IMR-90 (cell line): ENCODE measurements around the gene DIABLO. TPM values are rescaled to one million over a fixed set of nuclear protein-coding genes. Genes with fewer than 3 reads are reported as not detected.

ENCODE experiments used
- ATAC-seq: fragments of 200-7000 bp; cut with Tn5 transposase; 2 replicates; pipeline ENCODE4 v1.9.1; 2020; ENCODE audit warnings: low read depth, mild to moderate bottlenecking, moderate library complexity
- BruUV-seq: library from RNA; stranded (reverse); fragments of 400-500 nt; replicated peaks from 2 replicates; lab custom pipeline; 2021; lab: Mats Ljungman, UMichigan
- CTCF ChIA-PET: fragments of 300-600 bp; formaldehyde crosslinking; extraction: SDS; loops from one replicate; lab custom pipeline; 2021; ENCODE audit warnings: antibody characterized with exemption; lab: Yijun Ruan, JAX
- POLR2A ChIA-PET: fragments of 300-600 bp; sonication (Branson Sonifier 250); formaldehyde crosslinking; loops from one replicate; lab custom pipeline; 2022; ENCODE audit warnings: antibody characterized with exemption; ENCODE audit not compliant: unreplicated experiment; lab: Charles Lee
- DNase-seq: peaks from one replicate; pipeline ENCODE4 v3.0.0; 2013
- H2AFZ ChIP-seq: replicated peaks from 2 replicates; pipeline ENCODE3; 2013; ENCODE audit warnings: low read length, mild to moderate bottlenecking; ENCODE audit not compliant: poor library complexity
- H2AK5ac ChIP-seq: 2 replicates; pipeline ENCODE4 v1.6.1; 2013; ENCODE audit warnings: low read depth, low read length, inconsistent platforms
- H2AK9ac ChIP-seq: replicated peaks from 2 replicates; pipeline ENCODE3; 2013; ENCODE audit warnings: mild to moderate bottlenecking, low read depth, low read length, moderate library complexity; ENCODE audit not compliant: poor library complexity
- H2BK120ac ChIP-seq: 2 replicates; pipeline ENCODE4 v1.6.1; 2013; ENCODE audit warnings: low read depth, low read length, inconsistent platforms
- H2BK15ac ChIP-seq: 3 replicates; pipeline ENCODE4 v1.6.1; 2013; ENCODE audit warnings: low read depth, low read length, inconsistent platforms
- H2BK20ac ChIP-seq: 2 replicates; pipeline ENCODE4 v1.6.1; 2013; ENCODE audit warnings: low read depth, mild to moderate bottlenecking, inconsistent platforms, low read length, moderate library complexity
- H2BK5ac ChIP-seq: 2 replicates; pipeline ENCODE4 v1.6.1; 2013; ENCODE audit warnings: mild to moderate bottlenecking, low read depth, low read length, inconsistent platforms; ENCODE audit not compliant: poor library complexity, severe bottlenecking
- H3K14ac ChIP-seq: replicated peaks from 2 replicates; pipeline ENCODE4 v1.6.1; 2013; ENCODE audit warnings: low read depth, low read length, inconsistent platforms
- H3K18ac ChIP-seq: 2 replicates; pipeline ENCODE4 v1.6.1; 2013; ENCODE audit warnings: low read depth, low read length, control low read depth
- H3K23ac ChIP-seq: 2 replicates; pipeline ENCODE4 v1.6.1; 2013; ENCODE audit warnings: low read depth, low read length, inconsistent platforms
- H3K27ac ChIP-seq: 2 replicates; pipeline ENCODE4 v1.5.1; 2013; ENCODE audit warnings: mild to moderate bottlenecking, control low read depth, low read length; ENCODE audit not compliant: insufficient read depth
- H3K27me3 ChIP-seq: 2 replicates; pipeline ENCODE4 v1.6.1; 2013; ENCODE audit warnings: low read length; ENCODE audit not compliant: control insufficient read depth, insufficient read depth
- H3K36me3 ChIP-seq: 2 replicates; pipeline ENCODE4 v1.6.1; 2013; ENCODE audit warnings: low read length, mixed read lengths; ENCODE audit not compliant: control insufficient read depth, insufficient read depth
- H3K4ac ChIP-seq: 2 replicates; pipeline ENCODE4 v1.6.1; 2013; ENCODE audit warnings: low read depth, low read length, inconsistent platforms
- H3K4me1 ChIP-seq: 2 replicates; pipeline ENCODE4 v1.6.1; 2013; ENCODE audit warnings: low read length, mixed read lengths; ENCODE audit not compliant: control insufficient read depth, insufficient read depth
- H3K4me2 ChIP-seq: 2 replicates; pipeline ENCODE4 v1.6.1; 2013; ENCODE audit warnings: low read depth, mild to moderate bottlenecking, control low read depth, low read length, moderate library complexity
- H3K4me3 ChIP-seq: 2 replicates; pipeline ENCODE4 v1.5.1; 2013; ENCODE audit warnings: low read depth, mild to moderate bottlenecking, control low read depth, low read length, moderate library complexity; ENCODE audit not compliant: insufficient read depth
- H3K56ac ChIP-seq: 2 replicates; pipeline ENCODE4 v1.6.1; 2013; ENCODE audit warnings: low read length, inconsistent platforms; ENCODE audit not compliant: insufficient read depth; ENCODE audit errors: extremely low read depth
- H3K79me1 ChIP-seq, 2 experiments: 2 replicates each; pipeline ENCODE4 v1.6.1; 2013; ENCODE audit warnings: low read length in 2 of 2, inconsistent platforms in 1 of 2, low read depth in 1 of 2
- H3K9ac ChIP-seq: 2 replicates; pipeline ENCODE4 v1.6.1; 2013; ENCODE audit warnings: low read depth, low read length, control low read depth
- H3K9me1 ChIP-seq: 2 replicates; pipeline ENCODE4 v1.6.1; 2013; ENCODE audit warnings: low read length, inconsistent platforms; ENCODE audit not compliant: insufficient read depth
- H3K9me3 ChIP-seq: 2 replicates; pipeline ENCODE4 v1.6.1; 2013; ENCODE audit warnings: low read length; ENCODE audit not compliant: control insufficient read depth, insufficient read depth
- H4K20me1 ChIP-seq: 2 replicates; pipeline ENCODE4 v1.6.1; 2013; ENCODE audit warnings: low read length, inconsistent platforms; ENCODE audit not compliant: insufficient read depth
- H4K5ac ChIP-seq: 2 replicates; pipeline ENCODE4 v1.6.1; 2013; ENCODE audit warnings: mild to moderate bottlenecking, low read depth, low read length, control low read depth
- H4K8ac ChIP-seq, 2 experiments: 2 replicates each; pipeline ENCODE4 v1.6.1; 2013; ENCODE audit warnings: low read depth in 2 of 2, low read length in 2 of 2, control low read depth in 1 of 2, inconsistent platforms in 1 of 2
- H4K91ac ChIP-seq: 2 replicates; pipeline ENCODE4 v1.6.1; 2013; ENCODE audit warnings: low read depth, low read length, inconsistent platforms; ENCODE audit not compliant: insufficient read depth
- BHLHE40 ChIP-seq: fragments of 150-350 bp; IDR thresholded peaks from 2 replicates; pipeline ENCODE4 v1.6.1; 2016; ENCODE audit warnings: mild to moderate bottlenecking, low read depth, low read length
- CEBPB ChIP-seq: IDR thresholded peaks from 2 replicates; pipeline ENCODE4 v1.6.1; 2012; ENCODE audit warnings: low read depth, low read length, improper control_type of control experiment
- ELK1 ChIP-seq: fragments of 150-350 bp; IDR thresholded peaks from 2 replicates; pipeline ENCODE4 v1.6.1; 2016; ENCODE audit warnings: low read depth, mild to moderate bottlenecking, low read length, moderate library complexity, borderline replicate concordance
- MXI1 ChIP-seq: IDR thresholded peaks from 2 replicates; pipeline ENCODE4 v1.6.1; 2012; ENCODE audit warnings: low read depth, mild to moderate bottlenecking, low read length, moderate library complexity, borderline replicate concordance
- NFE2L2 ChIP-seq: fragments of 150-350 bp; IDR thresholded peaks from 2 replicates; pipeline ENCODE4 v1.6.1; 2016; ENCODE audit warnings: low read depth, mild to moderate bottlenecking, low read length
- RAD21 ChIP-seq: IDR thresholded peaks from 2 replicates; pipeline ENCODE4 v1.6.1; 2012; ENCODE audit warnings: low read length, improper control_type of control experiment
- WGBS, 2 experiments: methylation state at CpG; one replicate each; pipeline versions ENCODE4 v1.1.5 to v1.1.7; 2013; ENCODE audit warnings: missing lambda C conversion rate in 2 of 2; ENCODE audit not compliant: insufficient read length in 1 of 2; ENCODE audit errors: extremely low coverage in 2 of 2; 5-methylcytosine and 5-hydroxymethylcytosine counted together
- dilution Hi-C: fragments of 300-500 bp; cut with HindIII; formaldehyde crosslinking; loops from one replicate; pipeline ENCODE4 v1.14.3; 2018; ENCODE audit warnings: low sequenced_read_pairs; ENCODE audit not compliant: unreplicated experiment
- in situ Hi-C: fragments of 300-500 bp; cut with MboI; formaldehyde crosslinking; loops from 3 replicates; pipeline ENCODE4 v1.14.3; 2019; ENCODE audit warnings: low sequenced_read_pairs, inconsistent platforms, mixed read lengths
- intact Hi-C: fragments of 100-400 bp; cut with micrococcal nuclease; formaldehyde crosslinking; loops from 2 replicates; pipeline ENCODE4 v1.10.0; 2022
- polyA plus RNA-seq, 3 experiments: library from polyadenylated mRNA; depleted of rRNA; stranded (reverse); fragments of >200 nt; gene quantifications; 2 replicates each; pipeline ENCODE4 v1.2.3, GENCODE V29; 2012; ENCODE audit warnings: low replicate concordance in 1 of 3
- total RNA-seq: library from RNA; depleted of rRNA; stranded (reverse); fragments of >200 nt; gene quantifications from 2 replicates; pipeline ENCODE4 v1.2.3, GENCODE V29; 2012
- TF ChIP-seq, protein P1 (sequence below): conservative IDR thresholded peaks from 2 replicates; pipeline ENCODE4 v1.5.1; 2012; ENCODE audit warnings: mild to moderate bottlenecking, low read depth, low read length, improper control_type of control experiment

Gene DIABLO
- total and polyA plus RNA-seq, 2 of the 4 experiments (the other 2 are of a cell fraction) = 69.7 to 102 TPM

- H3K4me3 ChIP-seq = no peak overlapping the region
- H3K23ac ChIP-seq = no peak overlapping the region
- DNase-seq (no peak), ATAC-seq (no peak)
- H2BK120ac ChIP-seq = no peak overlapping the region
- H3K27me3 ChIP-seq = peaks cover 8% of the 10 kb centered on the region
- no peak overlapping the region for H2AK9ac ChIP-seq
- H3K56ac ChIP-seq = no peak overlapping the region
- in situ Hi-C loops = no loop called here
- no peak overlapping the region for H3K27ac ChIP-seq
- H3K9me3 ChIP-seq = no peaks in the 10 kb centered on the region
- POLR2A ChIA-PET = no interaction called here
- H2AK5ac ChIP-seq = no peak overlapping the region
- H2AFZ ChIP-seq = no peak overlapping the region
- H2BK20ac ChIP-seq = no peak overlapping the region
- BruUV-seq = no TSS peak
- H3K4me2 ChIP-seq = no peak overlapping the region
- no peak overlapping the region for H2BK5ac ChIP-seq
- no peak overlapping the region for H4K5ac ChIP-seq
- H3K9me1 ChIP-seq = no peaks in the 10 kb centered on the region
- no peak overlapping the region for H3K18ac ChIP-seq
- H3K4ac ChIP-seq = no peak overlapping the region
- 80% methylated on average over 1 of the region's 8 CpGs; no CpG with 5 or more reads in 1 of the 2 experiments for WGBS, 2 experiments
- H3K36me3 ChIP-seq = no peaks in the 10 kb centered on the region
- H3K79me1 ChIP-seq = no peaks in the 10 kb centered on the region
- CTCF ChIA-PET = no interaction called here
- TF ChIP-seq, protein P1, sequence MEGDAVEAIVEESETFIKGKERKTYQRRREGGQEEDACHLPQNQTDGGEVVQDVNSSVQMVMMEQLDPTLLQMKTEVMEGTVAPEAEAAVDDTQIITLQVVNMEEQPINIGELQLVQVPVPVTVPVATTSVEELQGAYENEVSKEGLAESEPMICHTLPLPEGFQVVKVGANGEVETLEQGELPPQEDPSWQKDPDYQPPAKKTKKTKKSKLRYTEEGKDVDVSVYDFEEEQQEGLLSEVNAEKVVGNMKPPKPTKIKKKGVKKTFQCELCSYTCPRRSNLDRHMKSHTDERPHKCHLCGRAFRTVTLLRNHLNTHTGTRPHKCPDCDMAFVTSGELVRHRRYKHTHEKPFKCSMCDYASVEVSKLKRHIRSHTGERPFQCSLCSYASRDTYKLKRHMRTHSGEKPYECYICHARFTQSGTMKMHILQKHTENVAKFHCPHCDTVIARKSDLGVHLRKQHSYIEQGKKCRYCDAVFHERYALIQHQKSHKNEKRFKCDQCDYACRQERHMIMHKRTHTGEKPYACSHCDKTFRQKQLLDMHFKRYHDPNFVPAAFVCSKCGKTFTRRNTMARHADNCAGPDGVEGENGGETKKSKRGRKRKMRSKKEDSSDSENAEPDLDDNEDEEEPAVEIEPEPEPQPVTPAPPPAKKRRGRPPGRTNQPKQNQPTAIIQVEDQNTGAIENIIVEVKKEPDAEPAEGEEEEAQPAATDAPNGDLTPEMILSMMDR = no peak
- TF ChIP-seq ELK1 (no peak), RAD21 (no peak), NFE2L2 (no peak), CEBPB (no peak), BHLHE40 (no peak), MXI1 (no peak)
- intact Hi-C loops = no loop called here
- no peaks in the 10 kb centered on the region for H4K20me1 ChIP-seq
- H3K9ac ChIP-seq = no peak overlapping the region
- H4K8ac ChIP-seq = no peak overlapping the region
- no peak overlapping the region for H3K14ac ChIP-seq
- no peak overlapping the region for H4K91ac ChIP-seq
- dilution Hi-C loops = no loop called here
- H3K4me1 ChIP-seq = no peaks in the 10 kb centered on the region
- no peak overlapping the region for H2BK15ac ChIP-seq
Measured at GRCh38 chr12:122161682-122162081, 64.2 kb downstream of the DIABLO start.
